Brain pericyte (primary cell): ENCODE results near the gene PIGA.
A peak's percentile ranks its signal among the peaks of the same experiment; 100 is the strongest.

ENCODE experiments used
- DNase-seq: peaks from one replicate; pipeline ENCODE4 v3.0.0-alpha.2; 2012; ENCODE audit warnings: low read depth, low spot score

PIGA gene, protein sequence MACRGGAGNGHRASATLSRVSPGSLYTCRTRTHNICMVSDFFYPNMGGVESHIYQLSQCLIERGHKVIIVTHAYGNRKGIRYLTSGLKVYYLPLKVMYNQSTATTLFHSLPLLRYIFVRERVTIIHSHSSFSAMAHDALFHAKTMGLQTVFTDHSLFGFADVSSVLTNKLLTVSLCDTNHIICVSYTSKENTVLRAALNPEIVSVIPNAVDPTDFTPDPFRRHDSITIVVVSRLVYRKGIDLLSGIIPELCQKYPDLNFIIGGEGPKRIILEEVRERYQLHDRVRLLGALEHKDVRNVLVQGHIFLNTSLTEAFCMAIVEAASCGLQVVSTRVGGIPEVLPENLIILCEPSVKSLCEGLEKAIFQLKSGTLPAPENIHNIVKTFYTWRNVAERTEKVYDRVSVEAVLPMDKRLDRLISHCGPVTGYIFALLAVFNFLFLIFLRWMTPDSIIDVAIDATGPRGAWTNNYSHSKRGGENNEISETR

DNA sequence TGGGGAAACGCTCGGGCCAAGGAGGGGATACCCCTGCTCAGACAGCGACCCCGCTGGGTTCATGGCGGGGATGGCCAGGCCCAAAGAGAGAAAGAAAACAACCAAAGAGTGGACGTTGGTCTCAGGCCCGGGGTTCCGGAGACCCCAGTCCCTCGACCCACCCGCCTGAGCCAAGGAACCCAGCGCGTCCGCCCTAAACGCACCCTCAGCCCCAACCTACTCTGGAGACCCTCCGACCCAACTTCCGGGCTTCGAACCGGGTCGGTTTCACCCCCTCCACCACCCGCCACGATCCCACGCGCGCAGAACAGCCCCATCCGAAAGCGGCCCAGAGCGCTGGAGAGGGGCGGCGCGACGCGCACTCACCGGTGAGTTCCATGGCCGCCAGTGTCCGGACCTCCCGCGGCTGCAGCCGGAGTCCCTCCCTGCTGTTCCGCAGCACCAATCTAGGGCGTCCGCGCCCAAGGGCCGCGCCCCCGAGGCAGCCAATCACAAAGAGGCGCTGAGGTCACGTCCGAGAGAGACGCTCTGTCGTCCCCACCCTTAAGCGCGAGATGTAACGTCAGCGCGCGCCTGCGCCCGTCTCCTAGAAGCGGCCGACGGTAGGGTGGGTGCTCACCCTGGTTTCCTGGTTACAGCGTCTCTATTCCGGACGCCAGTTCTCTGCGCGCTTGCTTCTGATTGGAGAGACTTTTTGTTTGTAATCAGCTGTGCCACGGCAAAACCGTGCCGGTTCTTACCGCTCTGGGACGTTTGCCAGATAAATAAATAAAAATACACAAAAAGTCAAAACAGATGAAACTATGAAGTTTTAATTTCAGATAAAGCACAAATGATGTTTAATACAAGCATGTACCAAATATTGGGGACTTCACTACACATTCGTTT lies at the start of gene PIGA:
Gene PIGA (minus strand): TSS at position 389 of the 888 bp plus-strand sequence. CDS start 3,593 bp downstream, outside the sequence.
- DNase-seq = peak; percentile 92

DNA sequence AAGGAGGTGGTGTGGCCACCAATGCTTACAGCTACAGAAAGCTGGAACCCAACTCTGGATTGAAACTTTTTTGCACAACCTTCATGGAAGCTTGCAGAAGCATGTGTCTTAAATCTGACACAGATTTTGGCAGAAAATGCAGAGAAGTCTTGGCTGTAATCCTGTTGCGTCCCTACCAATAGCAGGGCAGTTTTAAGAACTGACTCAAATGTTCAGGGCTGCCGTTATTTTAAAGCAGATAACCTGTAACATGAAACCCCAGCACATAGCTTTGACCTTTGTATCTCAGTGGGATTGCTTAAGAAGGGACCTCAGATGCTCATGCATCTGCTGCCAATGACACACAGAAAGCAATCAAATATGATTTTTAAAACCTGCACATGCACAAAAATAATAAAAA lies 49.0 kb upstream of the PIGA start, which contains the start of gene VEGFD:
Gene VEGFD (minus strand): TSS at position 110 of the 400 bp plus-strand sequence. CDS start 467 bp downstream, outside the sequence.
- no peak for DNase-seq

DNA sequence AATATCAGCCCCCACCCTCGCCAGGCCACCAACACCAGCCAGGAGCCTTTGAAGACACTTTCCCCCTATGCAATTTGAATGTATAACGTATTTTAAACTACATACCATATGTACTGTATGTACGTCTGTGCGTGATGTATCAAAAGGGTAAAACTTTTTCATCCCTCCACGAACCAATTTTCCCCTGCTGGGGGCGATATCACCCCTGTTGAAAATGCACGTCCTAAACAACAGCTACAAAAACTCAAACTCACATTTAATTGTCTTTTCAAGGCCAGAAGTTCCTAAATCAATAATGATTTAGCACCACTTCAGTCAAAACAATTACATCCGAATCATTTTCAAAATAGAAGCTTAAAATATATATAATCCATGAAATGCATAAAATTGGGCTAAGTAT lies 47.5 kb upstream of the PIGA start:
- DNase-seq = no peak

DNA sequence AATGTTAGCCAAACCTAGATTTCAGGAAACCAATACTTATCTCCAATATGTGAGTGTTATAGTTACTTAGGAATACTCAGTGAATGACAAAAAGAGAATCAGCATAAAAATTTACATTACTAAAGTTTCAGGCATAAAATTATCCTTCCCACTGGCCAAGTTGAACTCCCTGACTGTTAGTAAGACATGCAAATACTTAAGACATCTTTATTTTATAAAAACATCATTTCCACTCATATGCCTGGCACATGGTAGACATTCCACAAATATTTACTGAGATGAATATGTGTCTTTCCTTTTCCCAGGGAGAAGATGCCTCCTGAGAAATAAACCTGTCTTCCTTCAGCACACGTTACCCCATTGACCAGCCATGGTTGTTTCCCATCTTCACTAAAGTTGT lies 41.6 kb upstream of the PIGA start:
- no peak for DNase-seq

DNA sequence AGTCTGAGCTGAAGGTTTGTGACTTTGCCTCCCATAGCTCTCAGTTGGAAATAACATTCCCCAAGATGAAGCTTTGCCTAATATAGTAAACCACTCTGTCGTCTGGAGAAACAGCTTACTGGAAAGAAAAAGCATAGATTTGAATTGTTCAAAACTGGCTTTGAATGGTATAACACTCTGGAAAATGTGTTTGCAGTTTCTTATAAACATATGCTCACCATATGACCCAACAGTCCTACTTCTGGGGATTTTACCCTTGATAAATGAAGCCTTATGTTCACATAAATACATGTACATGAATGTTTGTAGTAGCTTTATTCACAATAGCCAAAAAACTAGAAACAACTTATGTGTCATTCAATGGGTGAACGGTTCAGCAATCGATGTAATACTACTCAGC lies 38.7 kb upstream of the PIGA start:
- no peak for DNase-seq

DNA sequence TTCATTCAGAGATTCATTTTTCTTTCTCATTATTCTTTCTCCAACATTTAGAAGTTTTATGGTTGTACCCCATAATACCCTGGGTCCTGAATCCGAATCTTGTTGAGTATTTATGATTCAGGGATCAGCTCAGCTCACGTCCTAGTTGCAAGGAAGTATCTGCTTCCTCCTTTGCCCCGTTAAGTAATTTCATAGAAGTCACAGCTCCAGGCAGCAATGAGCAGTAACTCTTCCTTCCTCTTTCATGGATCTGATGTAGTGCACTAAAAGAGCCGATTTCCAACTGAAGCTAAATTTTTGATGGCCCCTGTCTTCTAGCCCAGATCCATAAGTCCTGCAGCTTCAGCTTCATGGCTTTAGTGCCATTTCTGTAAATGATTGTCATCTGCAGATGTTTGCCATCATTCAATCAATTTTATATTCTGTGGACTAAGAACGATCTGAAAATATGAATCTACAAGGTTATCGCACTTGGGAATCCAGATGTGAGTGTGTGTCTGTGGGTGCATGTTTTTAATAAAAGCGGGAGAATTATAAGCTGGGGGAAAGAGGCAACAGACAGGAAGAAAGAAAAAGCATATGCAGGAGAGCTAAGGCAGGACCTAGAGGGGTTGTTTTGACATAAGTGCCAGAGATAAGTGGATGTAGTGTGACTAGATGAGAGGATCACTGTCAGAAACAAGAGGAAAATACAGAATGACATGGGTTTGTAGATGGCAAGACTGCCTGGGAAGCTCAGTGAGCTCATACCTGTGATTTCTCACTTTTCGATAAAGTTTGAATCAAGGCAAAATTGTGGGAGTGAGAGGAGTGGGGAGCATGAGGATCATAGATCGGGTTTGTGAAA lies 31.4 kb upstream of the PIGA start:
- DNase-seq = no peak

DNA sequence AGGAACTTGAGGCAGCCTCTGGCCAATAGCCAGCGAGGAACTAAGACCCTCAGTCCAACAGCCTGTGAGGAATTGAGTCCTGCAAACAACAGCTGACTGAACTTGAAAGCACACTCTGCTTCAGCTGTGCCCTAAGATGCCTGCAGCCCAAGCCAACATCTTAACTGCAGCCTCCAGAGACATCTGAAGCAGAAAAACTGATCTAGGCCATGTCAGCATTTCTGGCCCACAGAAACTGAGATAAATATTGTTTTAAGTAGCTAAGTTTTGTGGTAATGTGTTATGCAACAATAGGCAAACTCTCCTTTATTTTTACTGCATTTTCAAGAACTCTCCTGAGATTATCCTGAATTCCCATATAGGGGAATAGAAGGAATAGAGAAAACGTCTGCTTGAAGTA lies 24.4 kb upstream of the PIGA start:
- DNase-seq = no peak

DNA sequence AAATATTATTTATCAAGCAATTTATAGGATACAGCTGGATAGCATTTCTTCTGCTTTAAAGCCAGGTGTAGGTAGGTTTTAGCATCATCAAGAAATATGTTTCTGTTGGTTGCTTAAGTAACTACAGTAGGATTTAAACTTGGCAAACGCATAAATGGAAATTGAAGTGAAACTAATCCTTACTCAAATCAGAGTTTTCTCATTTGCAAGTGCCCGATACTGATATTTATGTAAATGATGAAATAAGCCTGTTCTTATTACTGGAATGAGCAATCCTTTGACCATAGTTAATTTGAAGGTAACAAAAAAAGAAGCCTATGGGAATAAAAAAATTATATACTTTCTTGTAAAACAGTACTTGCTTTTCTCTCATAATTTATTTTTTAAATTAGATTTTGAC lies 23.2 kb upstream of the PIGA start:
- DNase-seq = no peak

DNA sequence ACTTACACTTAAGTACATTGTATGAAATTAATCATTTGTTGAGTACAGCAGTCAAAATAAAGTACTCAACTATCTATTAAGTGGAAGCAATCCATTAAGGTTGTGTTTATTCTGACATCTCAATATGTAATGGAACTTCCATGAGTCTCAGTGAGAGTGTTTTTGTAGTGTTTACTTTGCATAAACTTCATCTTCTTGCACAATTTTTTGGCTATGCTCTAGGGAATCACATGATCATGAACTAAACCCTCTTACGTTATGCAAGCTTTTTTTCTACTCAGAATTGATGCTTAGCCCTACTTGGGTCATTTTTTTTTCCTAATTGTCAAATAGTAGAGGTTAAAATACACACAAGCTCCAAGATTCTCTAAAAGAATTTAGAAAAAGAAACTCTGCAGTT lies 21.1 kb upstream of the PIGA start:
- DNase-seq = no peak

DNA sequence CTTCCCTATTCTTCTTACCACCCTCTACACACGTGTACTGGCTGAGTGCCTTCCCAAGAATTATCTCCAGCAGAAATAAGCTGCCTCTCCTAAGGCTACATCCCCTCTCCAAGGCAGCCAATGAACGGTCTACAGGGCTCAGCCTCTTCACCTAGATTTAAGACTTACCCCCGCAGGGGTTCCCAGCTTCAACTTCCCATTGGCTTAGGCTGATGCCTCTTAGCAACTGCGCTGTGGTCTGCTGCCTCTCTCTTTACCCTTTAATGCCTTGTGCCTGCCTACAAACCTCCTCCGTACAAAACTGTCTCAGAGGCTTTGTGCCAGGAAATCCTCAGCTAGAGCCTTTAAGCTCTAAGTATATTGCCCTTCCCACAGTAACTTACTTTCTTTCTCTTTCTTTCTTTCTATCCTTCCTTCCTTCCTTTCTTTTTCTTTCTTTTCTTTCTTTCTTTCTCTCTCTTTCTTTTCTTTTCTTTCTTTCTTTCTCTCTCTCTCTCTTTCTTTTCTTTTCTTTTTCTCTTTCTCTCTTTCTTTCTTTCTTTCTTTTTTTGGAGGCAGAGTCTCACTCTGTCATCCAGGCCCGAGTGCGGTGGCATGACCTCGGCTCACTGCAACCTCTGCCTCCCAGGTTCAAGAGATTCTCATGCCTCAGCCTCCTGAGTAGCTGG lies 15.1 kb upstream of the PIGA start:
- DNase-seq = no peak

DNA sequence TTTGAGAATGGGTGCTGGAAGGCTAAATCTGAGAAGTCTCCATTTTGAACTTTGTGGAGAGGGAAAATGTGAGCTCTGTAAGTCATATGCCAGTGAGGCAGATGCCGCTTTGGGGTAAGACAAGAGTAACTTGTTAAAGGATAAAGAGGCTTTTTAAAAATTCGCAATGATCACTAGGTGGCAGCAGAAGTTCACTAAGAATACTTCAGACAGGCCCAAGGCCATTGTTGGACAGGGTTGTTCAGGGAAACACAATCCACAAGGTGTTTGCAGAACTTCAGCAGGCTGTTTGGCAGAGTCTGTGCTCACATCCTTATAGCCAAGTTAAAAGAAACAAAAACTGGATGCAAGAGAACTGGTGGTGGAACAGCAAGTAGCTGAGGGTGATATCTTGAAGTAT lies 13.7 kb upstream of the PIGA start:
- no peak for DNase-seq

DNA sequence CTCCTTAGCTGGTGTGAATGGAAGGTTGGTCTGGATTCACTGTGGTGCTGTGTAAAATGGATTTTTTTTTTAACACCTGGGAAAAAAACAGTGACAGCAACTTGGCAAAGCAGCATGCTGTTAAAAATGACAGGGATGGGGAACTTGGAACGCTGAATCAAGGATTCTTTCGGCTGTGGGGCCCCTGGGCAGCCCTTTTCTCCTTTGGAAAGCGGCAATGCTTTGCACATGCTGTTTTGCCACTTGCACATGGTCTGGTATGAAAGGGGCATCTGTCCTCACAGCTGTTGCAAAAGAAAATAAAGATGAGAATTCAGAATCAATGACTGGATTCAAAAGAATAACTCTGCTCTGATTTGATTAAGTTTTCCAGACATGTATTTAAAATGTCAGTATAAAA lies 10.7 kb upstream of the PIGA start:
- DNase-seq = no peak

DNA sequence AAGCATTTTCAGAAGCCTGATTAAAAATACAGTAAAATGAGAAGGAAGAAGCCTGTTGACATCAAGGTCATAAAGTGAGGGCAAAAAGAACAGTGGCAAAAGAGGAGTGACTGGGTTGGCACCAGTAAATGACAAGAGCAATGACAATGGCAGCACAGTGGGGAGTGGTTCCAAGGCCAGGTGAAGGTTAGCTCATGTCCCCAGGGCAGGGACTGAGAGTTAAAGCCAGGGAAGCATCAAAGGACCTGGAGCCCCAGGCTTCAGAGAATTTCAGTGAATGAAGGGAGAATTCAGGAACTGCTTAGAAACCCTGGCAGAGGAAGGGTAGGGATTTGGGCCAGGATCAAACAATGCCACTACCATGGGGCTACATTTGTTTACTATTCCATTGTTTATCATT lies 8.8 kb upstream of the PIGA start:
- DNase-seq = no peak

DNA sequence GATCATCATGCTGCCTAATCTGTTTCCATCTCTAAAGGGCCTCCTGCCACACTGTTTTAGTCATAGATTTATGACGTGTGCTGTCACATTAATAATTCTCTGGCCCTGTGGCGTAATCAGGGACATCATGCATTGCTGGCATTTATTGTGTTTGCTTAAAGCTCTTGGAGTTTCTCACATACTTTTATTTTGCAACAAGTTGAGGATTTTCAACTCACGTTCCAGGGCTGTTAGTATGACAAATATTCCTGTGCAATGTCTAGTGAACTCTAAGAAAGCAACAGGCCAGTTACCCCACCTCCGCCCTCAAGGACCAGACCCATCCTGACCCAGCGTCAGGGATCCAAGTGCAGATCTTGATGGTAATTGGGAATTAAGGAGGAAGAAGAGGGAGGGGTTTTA lies 7.8 kb upstream of the PIGA start:
- no peak for DNase-seq

DNA sequence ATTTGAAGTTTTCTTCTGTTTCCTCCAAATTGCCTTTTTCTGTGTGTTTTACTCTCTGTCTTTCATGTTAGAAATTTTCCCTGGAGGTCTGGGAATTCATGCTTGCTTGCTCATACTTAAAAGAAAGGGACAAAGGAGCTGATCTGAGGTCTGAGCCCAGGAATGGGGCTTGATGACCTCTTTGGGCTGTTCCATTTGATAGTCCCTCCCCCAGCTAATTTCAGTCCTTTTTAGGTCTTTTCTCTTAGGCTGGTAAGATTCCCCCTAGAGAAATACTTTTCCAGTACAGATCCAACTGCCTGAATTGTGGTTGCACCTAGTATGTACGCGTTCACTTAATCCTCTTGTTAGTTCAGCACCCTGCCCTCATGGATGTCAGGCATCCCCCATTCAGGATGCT lies 5.5 kb upstream of the PIGA start:
- DNase-seq = no peak

DNA sequence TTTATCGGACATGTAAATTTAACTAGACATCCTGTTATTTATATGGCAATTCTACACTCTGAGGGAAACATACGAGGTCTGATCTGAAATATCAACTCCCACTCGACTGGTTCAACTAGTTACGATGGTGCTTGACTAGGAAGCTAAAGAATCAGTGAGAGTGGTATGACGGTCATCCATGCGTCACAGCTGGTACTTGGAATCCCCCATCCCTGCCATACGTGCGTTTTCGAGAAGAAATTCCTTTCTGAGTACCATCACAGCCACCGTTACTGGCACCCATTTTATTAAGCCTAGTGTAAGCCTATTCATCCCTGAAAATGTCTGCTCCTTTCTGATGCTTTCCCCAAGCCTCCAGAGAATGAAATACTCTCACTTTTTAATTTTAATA lies 695 bp upstream of the PIGA start:
- DNase-seq = no peak

DNA sequence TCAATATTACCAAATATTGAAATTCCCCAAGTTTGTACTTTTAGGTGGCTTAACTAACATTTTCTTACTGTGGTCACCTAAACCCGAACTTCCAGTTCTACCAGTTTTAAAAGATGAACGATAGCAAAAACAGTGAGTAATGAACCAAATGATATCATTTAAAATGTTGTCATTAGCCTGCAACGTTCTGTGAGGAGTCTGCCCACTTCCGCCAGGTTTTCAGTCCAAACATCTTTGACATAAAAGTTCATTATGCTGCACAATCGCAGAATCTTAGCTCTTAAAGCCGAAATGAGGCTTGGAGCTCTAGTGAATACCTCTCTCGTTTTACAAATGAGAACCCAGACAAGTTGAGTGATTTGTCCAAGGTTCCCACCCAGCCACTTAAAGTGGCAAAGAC lies 762 bp downstream of the PIGA start:
- no peak for DNase-seq

DNA sequence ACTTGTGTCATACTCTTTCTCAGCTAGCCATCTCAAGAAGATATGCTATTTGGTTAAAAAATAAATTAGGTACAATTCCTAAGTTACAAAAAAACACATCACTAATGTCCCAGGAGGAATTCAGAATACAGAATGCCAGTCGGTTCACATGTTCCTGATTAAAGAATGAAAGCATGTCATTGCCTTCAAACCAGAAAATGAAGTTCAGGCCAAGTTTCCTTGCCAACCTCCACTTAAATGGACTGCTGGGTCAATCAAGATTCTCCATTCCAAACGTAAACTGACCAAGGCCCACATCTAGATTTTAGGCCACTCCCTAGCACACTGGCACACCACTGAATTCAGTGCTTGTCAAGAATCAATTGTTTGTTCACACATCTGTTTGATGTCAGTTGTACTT lies 6.5 kb downstream of the PIGA start:
- DNase-seq = no peak

DNA sequence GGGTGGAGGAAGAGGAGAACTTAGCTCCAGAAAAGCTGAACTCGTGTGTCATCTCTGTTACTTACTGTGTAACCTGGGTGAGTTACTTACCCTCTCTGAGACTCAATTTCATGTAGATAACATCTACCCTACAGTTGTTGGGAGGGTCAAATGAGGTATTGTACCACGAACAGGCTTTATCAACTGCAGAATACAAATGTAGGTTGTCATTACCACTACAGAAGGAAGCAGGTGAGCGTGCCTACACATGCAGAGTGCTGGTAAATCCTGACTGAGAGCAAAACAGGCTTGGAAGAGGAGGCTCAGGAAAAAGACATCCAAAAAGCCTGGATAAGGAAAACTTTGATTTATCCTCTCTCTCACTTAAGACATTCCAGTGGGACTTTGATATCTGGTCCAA lies 7.2 kb downstream of the PIGA start:
- DNase-seq = no peak

DNA sequence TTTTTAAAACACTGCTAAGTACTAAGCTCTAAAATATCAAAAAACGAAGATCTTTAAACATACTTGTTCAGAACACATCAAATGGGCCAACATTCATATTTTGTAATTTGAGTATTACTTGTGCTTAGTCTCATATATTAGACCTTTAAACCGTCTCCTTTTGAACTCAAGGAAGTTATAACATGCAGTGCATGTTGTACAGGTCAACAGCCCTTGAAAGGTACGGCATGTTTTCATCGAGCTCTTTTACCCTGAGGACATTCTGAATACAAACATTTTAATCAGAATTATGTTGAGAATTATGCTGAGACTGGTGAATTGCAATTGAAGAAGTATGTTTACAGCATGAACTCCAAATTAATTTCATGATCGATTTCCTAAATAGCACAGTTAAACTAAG lies 12.9 kb downstream of the PIGA start:
- DNase-seq = no peak

DNA sequence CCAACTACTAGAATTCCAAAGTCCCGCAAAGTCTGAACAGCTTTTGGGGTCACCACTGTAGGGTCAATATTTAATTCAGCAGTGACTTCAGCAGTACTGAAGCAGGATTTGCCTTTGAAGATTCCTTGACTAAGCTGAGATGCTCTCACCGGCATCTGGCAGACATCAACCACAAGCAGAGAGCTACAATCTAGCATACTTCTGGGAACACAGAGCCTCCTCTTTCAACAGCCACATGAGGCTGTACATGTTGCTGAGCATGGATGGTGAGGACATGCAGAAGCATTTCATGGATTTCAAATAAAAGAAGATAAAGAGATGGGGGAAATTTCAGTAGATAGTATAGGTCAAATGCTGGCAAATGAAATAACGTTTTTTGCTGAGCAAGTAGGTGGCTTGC lies 13.3 kb downstream of the PIGA start:
- no peak for DNase-seq
